RWPE2 (cell line): ENCODE data around the gene SMIM35.

ENCODE experiments used
- ATAC-seq: fragments of 200-7000 bp; cut with Tn5 transposase; 3 replicates; pipeline ENCODE4 v1.9.1; 2021; ENCODE audit warnings: low read depth
- DNase-seq: peaks from one replicate; pipeline ENCODE4 v3.0.0-alpha.2; 2020; ENCODE audit warnings: low spot score
- H3K27ac ChIP-seq: fragments of 450-650 bp; 2 replicates; pipeline ENCODE4 v1.5.1; 2017; ENCODE audit warnings: mild to moderate bottlenecking; ENCODE audit not compliant: poor library complexity, severe bottlenecking
- H3K27me3 ChIP-seq: fragments of 250-450 bp; sonication (Bioruptor Pico); 2 replicates; pipeline ENCODE4 v1.5.1; 2021; ENCODE audit warnings: mild to moderate bottlenecking, moderate library complexity; ENCODE audit not compliant: insufficient read depth, poor library complexity, severe bottlenecking
- H3K36me3 ChIP-seq: fragments of 250-450 bp; sonication (Bioruptor Pico); 2 replicates; pipeline ENCODE4 v1.5.1; 2020; ENCODE audit warnings: low read depth, mild to moderate bottlenecking, moderate library complexity
- H3K4me1 ChIP-seq: fragments of 250-450 bp; sonication (Bioruptor Pico); 2 replicates; pipeline ENCODE4 v1.5.1; 2021; ENCODE audit warnings: mild to moderate bottlenecking, moderate library complexity; ENCODE audit not compliant: insufficient read depth, poor library complexity, severe bottlenecking
- H3K4me3 ChIP-seq: fragments of 250-450 bp; sonication (Bioruptor Pico); 2 replicates; pipeline ENCODE4 v1.5.1; 2021; ENCODE audit warnings: mild to moderate bottlenecking, moderate library complexity; ENCODE audit not compliant: severe bottlenecking
- H3K9me3 ChIP-seq: fragments of 250-450 bp; sonication (Bioruptor Pico); 2 replicates; pipeline ENCODE4 v1.5.1; 2021; ENCODE audit warnings: mild to moderate bottlenecking, moderate library complexity; ENCODE audit not compliant: severe bottlenecking
- TF ChIP-seq, protein P1 (sequence below): fragments of 450-650 bp; IDR thresholded peaks from one replicate; pipeline ENCODE4 v1.5.1; 2017; ENCODE audit warnings: mild to moderate bottlenecking, moderate library complexity; ENCODE audit not compliant: poor library complexity, severe bottlenecking

Gene SMIM35

DNA sequence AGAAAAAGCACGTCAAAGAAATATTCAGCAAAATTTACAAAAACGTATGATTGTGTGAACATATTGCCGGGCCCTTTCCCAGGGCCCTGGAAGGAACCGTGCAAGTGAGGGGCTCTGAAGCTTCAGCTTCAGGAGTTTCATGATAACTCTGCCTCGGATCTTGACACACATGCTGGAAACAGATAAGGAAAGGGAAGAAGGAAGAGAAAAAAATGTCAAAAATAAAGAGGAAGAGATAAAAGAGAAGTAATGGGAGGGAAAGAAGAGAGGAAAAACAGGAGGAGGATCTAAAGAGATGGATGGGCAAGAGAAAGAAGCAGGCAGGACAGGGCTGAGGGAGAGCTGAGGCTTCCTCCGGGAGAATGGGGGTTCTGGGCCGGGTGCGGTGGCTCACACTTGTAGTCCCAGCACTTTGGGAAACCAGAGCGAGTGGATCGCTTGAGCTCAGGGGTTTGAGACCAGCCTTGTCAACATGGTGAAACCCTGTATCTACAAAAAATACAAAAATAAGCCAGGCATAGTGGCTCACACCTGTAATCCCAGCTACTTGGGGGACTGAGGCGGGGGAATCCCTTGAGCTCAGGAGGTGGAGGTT is 12.6 kb downstream of the SMIM35 start:
- Histone ChIP-seq H3K36me3 (no peaks in the 10 kb centered on the region), H3K27me3 (no peaks in the 10 kb centered on the region), H3K4me1 (peaks cover 32% of the 10 kb centered on the region), H3K27ac (peak overlapping the region; percentile 69), H3K9me3 (no peaks in the 10 kb centered on the region), H3K4me3 (no peak overlapping the region)
- TF ChIP-seq, protein P1, sequence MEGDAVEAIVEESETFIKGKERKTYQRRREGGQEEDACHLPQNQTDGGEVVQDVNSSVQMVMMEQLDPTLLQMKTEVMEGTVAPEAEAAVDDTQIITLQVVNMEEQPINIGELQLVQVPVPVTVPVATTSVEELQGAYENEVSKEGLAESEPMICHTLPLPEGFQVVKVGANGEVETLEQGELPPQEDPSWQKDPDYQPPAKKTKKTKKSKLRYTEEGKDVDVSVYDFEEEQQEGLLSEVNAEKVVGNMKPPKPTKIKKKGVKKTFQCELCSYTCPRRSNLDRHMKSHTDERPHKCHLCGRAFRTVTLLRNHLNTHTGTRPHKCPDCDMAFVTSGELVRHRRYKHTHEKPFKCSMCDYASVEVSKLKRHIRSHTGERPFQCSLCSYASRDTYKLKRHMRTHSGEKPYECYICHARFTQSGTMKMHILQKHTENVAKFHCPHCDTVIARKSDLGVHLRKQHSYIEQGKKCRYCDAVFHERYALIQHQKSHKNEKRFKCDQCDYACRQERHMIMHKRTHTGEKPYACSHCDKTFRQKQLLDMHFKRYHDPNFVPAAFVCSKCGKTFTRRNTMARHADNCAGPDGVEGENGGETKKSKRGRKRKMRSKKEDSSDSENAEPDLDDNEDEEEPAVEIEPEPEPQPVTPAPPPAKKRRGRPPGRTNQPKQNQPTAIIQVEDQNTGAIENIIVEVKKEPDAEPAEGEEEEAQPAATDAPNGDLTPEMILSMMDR = no peak
- no peak for DNase-seq
- ATAC-seq = no peak

DNA sequence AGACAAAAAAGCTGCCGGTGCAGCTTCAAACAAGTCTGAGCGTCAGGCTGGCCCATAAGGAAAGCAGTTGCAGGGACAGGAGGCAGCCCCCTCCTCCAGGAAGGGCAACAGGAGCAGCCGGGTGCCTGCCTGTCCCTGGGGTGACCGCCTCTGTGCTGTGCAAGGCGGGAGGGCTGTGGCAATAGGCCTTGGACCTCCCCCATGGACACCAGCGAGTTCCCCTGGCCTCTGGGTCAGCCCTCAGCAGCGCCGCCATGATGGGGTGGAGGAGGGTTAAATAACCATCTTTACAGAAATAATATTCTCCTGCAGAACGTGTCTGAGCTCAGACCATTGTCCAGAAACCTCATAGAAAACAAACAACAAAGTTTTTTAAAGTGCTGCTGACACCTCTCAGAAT is 13.2 kb downstream of the SMIM35 start:
- ATAC-seq = no peak
- DNase-seq = no peak
- Histone ChIP-seq H3K4me1 (peaks cover 32% of the 10 kb centered on the region), H3K4me3 (no peak overlapping the region), H3K36me3 (no peaks in the 10 kb centered on the region), H3K9me3 (no peaks in the 10 kb centered on the region), H3K27me3 (no peaks in the 10 kb centered on the region), H3K27ac (no peak overlapping the region)
- TF ChIP-seq, protein P1 = no peak

DNA sequence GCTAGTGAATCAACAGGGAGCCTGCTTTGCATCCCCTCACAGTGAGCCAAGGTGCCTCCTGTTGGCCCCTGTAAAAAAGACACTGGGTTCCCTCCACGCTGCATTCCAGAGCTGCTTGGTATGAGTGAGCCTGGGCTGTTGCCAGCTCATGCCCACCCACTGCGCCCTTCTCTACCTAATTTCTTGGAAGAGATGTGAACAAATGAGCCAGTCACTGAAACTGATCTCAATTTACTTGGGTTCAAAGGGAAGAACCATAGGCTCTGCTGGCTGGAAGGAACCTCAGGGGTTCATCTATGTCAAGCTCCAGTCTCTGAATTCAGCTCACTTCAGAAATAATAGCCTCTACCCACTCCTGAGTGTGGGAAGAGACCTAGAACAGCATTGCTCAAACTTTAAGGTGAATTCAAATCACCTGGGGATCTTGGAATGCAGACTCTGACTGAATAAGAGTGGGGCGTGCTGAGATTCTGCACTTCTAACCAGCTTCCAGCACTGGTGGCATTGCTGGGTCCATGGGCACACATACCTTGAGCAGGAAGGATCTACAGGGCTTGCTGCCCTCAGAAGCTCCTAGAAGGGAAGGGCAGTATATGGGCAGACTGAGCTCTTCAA is 15.2 kb downstream of the SMIM35 start:
- Histone ChIP-seq H3K4me3 (no peak overlapping the region), H3K27ac (no peak overlapping the region), H3K4me1 (peaks cover 22% of the 10 kb centered on the region), H3K27me3 (no peaks in the 10 kb centered on the region), H3K36me3 (no peaks in the 10 kb centered on the region), H3K9me3 (no peaks in the 10 kb centered on the region)
- TF ChIP-seq, protein P1 = no peak
- ATAC-seq (no peak), DNase-seq (no peak)

DNA sequence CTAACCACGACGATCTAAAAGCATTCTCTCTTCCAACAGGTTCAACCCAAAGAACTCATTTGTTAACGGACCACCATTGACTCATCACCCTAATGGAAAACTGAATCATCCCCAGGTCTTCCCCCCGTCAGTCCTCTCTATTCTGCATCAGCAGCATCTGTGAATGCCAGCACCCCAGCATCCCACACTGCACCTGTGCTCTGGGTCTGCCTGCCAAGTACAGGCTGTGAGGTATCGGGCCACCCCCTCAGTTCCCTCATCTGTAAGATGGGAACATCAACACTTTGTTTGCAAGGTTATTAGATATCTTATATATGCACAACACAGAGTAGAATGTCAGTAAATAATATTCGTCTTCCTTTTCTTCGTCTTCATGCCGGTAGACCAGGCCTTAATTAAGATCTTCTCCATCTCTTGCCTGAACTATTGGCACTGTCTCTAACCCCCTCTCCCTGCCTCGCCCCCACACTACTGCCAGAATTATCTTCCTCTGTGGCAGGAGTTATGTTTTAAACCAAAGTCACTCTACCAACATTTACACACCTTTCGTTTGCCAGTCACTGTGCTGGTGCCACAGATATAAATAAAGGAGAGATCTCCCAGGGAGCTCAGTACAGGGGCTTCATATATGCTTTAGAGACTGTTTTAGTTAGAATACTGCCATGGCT is 17.7 kb downstream of the SMIM35 start:
- no peaks in the 10 kb centered on the region for H3K36me3 ChIP-seq
- DNase-seq (no peak), ATAC-seq (no peak)
- H3K9me3 ChIP-seq = no peaks in the 10 kb centered on the region
- no peaks in the 10 kb centered on the region for H3K4me1 ChIP-seq
- no peak overlapping the region for H3K27ac ChIP-seq
- TF ChIP-seq, protein P1 = no peak
- no peak overlapping the region for H3K4me3 ChIP-seq
- H3K27me3 ChIP-seq = no peaks in the 10 kb centered on the region
